ENCODE measurements around the gene LIPT2.
A peak's percentile ranks its signal among the peaks of the same experiment; 100 is the strongest.
"Not testable (repeated sequence)": the region's sequence is repeated elsewhere in the genome, so short reads cannot be mapped to it uniquely, and the experiment has no call there.

Gene LIPT2

GRCh38 chr11:74492974-74493790 lies at the start of gene LIPT2:
LIPT2 (minus strand) TSS chr11:74493724; CDS start chr11:74493703, 21 bp downstream.
- peaks cover 6% of the 10 kb centered on the region for H3K4me1 ChIP-seq (ENCODE audit: insufficient read depth, low read length)
- H3K9me3 ChIP-seq (ENCODE audit: low read length), result no peaks in the 10 kb centered on the region
- H3K4me3 ChIP-seq (ENCODE audit: low read depth in 1 of 2, low read length in 2 of 2), result peak within 1 kb of the TSS; percentile 57 to 60
- H3K27ac ChIP-seq (ENCODE audit: low read depth, low read length), result peak within 1 kb of the TSS; percentile 84
- peak within 1 kb of the TSS; percentile 51 for H3K9ac ChIP-seq (ENCODE audit: low read length)
- no peaks in the 10 kb centered on the region for H3K36me3 ChIP-seq (ENCODE audit: insufficient read depth, low read length)
- no peaks in the 10 kb centered on the region for H3K27me3 ChIP-seq (ENCODE audit: control insufficient read depth in 1 of 2, insufficient read depth in 2 of 2, low read length in 2 of 2)

DNA sequence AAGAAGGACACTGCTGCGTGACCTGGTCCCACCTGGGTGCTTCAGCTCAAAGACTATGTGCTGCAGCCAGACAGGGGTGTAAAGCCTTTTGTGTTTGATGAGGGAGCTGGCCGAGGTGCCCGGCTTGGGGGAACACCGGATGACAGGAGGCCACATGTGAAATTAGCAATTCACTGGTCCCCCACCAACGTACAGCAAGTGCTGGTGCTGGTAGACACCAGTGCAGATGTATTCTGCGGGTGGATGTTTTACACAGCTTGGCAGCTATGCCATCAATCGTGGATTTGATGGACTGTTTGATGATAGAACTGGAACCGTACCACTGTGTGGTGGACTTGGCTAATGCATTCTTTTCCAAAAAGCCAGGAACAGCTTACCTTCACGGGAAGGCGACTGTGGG lies 47.9 kb upstream of the LIPT2 start:
- no peak overlapping the region for H3K4me3 ChIP-seq (ENCODE audit: low read depth in 1 of 2, low read length in 2 of 2)
- H3K27me3 ChIP-seq (ENCODE audit: control insufficient read depth in 1 of 2, insufficient read depth in 2 of 2, low read length in 2 of 2), result no peaks in the 10 kb centered on the region
- H3K4me1 ChIP-seq (ENCODE audit: insufficient read depth, low read length), result no peaks in the 10 kb centered on the region
- H3K27ac ChIP-seq (ENCODE audit: low read depth, low read length), result no peak overlapping the region
- H3K36me3 ChIP-seq (ENCODE audit: insufficient read depth, low read length), result no peaks in the 10 kb centered on the region
- no peaks in the 10 kb centered on the region for H3K9me3 ChIP-seq (ENCODE audit: low read length)
- H3K9ac ChIP-seq (ENCODE audit: low read length), result no peak overlapping the region

- Histone ChIP-seq H3K4me3 (ENCODE audit: low read depth in 1 of 2, low read length in 2 of 2) (no peak overlapping the region), H3K27ac (ENCODE audit: low read depth, low read length) (no peak overlapping the region), H3K9me3 (ENCODE audit: low read length) (no peaks in the 10 kb centered on the region), H3K9ac (ENCODE audit: low read length) (no peak overlapping the region), H3K27me3 (ENCODE audit: control insufficient read depth in 1 of 2, insufficient read depth in 2 of 2, low read length in 2 of 2) (no peaks in the 10 kb centered on the region), H3K4me1 (ENCODE audit: insufficient read depth, low read length) (no peaks in the 10 kb centered on the region), H3K36me3 (ENCODE audit: insufficient read depth, low read length) (no peaks in the 10 kb centered on the region)
Measured at GRCh38 chr11:74540270-74540669, 46.7 kb upstream of the LIPT2 start.

DNA sequence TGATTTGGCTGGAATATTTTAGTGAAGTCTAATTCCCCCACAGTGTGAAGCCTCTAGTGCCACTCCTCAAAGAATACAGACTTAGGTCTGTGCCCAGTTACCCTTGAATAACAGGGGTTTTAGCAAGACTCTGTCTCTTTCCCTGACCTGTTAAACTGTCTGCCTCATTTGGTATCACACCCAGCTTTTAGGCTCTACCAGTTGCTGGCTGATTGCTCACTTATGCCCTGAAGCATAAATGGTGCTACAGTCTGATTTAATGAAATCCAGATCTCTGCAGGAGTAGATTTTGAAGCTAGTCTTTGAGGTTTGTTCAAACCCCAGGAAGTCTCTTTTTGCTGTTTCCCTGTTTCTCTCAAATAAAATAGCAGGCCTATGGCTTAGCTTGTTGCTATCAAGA lies 45.2 kb upstream of the LIPT2 start:
- Histone ChIP-seq H3K4me1 (ENCODE audit: insufficient read depth, low read length) (no peaks in the 10 kb centered on the region), H3K27ac (ENCODE audit: low read depth, low read length) (no peak overlapping the region), H3K36me3 (ENCODE audit: insufficient read depth, low read length) (no peaks in the 10 kb centered on the region), H3K9me3 (ENCODE audit: low read length) (no peaks in the 10 kb centered on the region), H3K27me3 (ENCODE audit: control insufficient read depth in 1 of 2, insufficient read depth in 2 of 2, low read length in 2 of 2) (no peaks in the 10 kb centered on the region), H3K4me3 (ENCODE audit: low read depth in 1 of 2, low read length in 2 of 2) (no peak overlapping the region), H3K9ac (ENCODE audit: low read length) (no peak overlapping the region)

- no peaks in the 10 kb centered on the region for H3K36me3 ChIP-seq (ENCODE audit: insufficient read depth, low read length)
- no peak overlapping the region for H3K9ac ChIP-seq (ENCODE audit: low read length)
- no peak overlapping the region for H3K4me3 ChIP-seq (ENCODE audit: low read depth in 1 of 2, low read length in 2 of 2)
- no peaks in the 10 kb centered on the region for H3K4me1 ChIP-seq (ENCODE audit: insufficient read depth, low read length)
- H3K27ac ChIP-seq (ENCODE audit: low read depth, low read length), result no peak overlapping the region
- H3K27me3 ChIP-seq (ENCODE audit: control insufficient read depth in 1 of 2, insufficient read depth in 2 of 2, low read length in 2 of 2), result no peaks in the 10 kb centered on the region
- no peaks in the 10 kb centered on the region for H3K9me3 ChIP-seq (ENCODE audit: low read length)
Measured at GRCh38 chr11:74535371-74536160, 42.0 kb upstream of the LIPT2 start.

DNA sequence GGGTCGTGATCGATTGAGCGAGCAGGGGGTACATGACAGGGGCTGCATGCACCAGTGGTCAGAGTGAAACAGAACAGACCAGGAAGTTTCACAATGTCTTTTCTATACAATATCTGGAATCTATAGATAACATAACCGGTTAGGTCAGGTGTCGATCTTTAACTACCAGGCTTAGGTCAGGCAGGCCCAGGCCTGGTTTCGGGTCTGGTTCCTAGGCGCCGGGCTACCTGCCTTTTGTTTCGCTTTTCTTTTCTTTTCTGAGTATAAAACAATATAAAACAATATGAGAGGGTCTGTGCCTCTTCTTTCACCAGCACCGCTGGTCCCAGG lies 41.4 kb upstream of the LIPT2 start:
- not testable (repeated sequence) for H3K27me3 ChIP-seq (ENCODE audit: control insufficient read depth in 1 of 2, insufficient read depth in 2 of 2, low read length in 2 of 2); H3K27ac ChIP-seq (ENCODE audit: low read depth, low read length); H3K4me3 ChIP-seq (ENCODE audit: low read depth in 1 of 2, low read length in 2 of 2); H3K4me1 ChIP-seq (ENCODE audit: insufficient read depth, low read length); H3K9me3 ChIP-seq (ENCODE audit: low read length); H3K36me3 ChIP-seq (ENCODE audit: insufficient read depth, low read length); H3K9ac ChIP-seq (ENCODE audit: low read length)

- Histone ChIP-seq H3K36me3 (ENCODE audit: insufficient read depth, low read length) (no peaks in the 10 kb centered on the region), H3K27me3 (ENCODE audit: control insufficient read depth in 1 of 2, insufficient read depth in 2 of 2, low read length in 2 of 2) (no peaks in the 10 kb centered on the region), H3K4me1 (ENCODE audit: insufficient read depth, low read length) (no peaks in the 10 kb centered on the region), H3K9me3 (ENCODE audit: low read length) (no peaks in the 10 kb centered on the region), H3K9ac (ENCODE audit: low read length) (no peak overlapping the region), H3K27ac (ENCODE audit: low read depth, low read length) (no peak overlapping the region), H3K4me3 (ENCODE audit: low read depth in 1 of 2, low read length in 2 of 2) (no peak overlapping the region)
Measured at GRCh38 chr11:74534216-74534945, 40.9 kb upstream of the LIPT2 start.

DNA sequence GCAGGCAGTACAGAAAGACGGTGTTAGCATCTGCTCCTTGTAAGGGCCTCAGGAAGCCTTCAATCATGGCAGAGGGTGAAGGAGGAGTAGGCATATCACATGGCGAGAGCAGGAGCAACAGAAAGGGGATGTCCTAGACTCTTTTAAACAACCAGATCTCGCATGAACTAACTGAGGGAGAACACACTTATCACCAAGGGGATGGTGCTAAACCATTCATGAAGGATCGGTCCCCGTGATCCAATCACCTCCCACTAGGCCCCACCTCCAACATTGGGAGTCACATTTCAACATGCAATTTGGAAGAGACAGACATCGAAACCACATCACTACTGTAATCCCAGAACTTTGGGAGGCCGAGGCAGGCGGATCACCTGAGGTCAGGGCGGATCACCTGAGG lies 39.9 kb upstream of the LIPT2 start:
- Histone ChIP-seq H3K9ac (ENCODE audit: low read length) (no peak overlapping the region), H3K4me3 (ENCODE audit: low read depth in 1 of 2, low read length in 2 of 2) (no peak overlapping the region), H3K27ac (ENCODE audit: low read depth, low read length) (no peak overlapping the region), H3K9me3 (ENCODE audit: low read length) (no peaks in the 10 kb centered on the region), H3K27me3 (ENCODE audit: control insufficient read depth in 1 of 2, insufficient read depth in 2 of 2, low read length in 2 of 2) (no peaks in the 10 kb centered on the region), H3K4me1 (ENCODE audit: insufficient read depth, low read length) (no peaks in the 10 kb centered on the region), H3K36me3 (ENCODE audit: insufficient read depth, low read length) (no peaks in the 10 kb centered on the region)

GRCh38 chr11:74532501-74533246 lies 39.1 kb upstream of the LIPT2 start:
- no peaks in the 10 kb centered on the region for H3K9me3 ChIP-seq (ENCODE audit: low read length)
- no peak overlapping the region for H3K27ac ChIP-seq (ENCODE audit: low read depth, low read length)
- no peaks in the 10 kb centered on the region for H3K27me3 ChIP-seq (ENCODE audit: control insufficient read depth in 1 of 2, insufficient read depth in 2 of 2, low read length in 2 of 2)
- H3K36me3 ChIP-seq (ENCODE audit: insufficient read depth, low read length), result no peaks in the 10 kb centered on the region
- H3K9ac ChIP-seq (ENCODE audit: low read length), result no peak overlapping the region
- no peaks in the 10 kb centered on the region for H3K4me1 ChIP-seq (ENCODE audit: insufficient read depth, low read length)
- no peak overlapping the region for H3K4me3 ChIP-seq (ENCODE audit: low read depth in 1 of 2, low read length in 2 of 2)

- H3K27me3 ChIP-seq (ENCODE audit: control insufficient read depth in 1 of 2, insufficient read depth in 2 of 2, low read length in 2 of 2), result no peaks in the 10 kb centered on the region
- H3K4me3 ChIP-seq (ENCODE audit: low read depth in 1 of 2, low read length in 2 of 2), result no peak overlapping the region
- H3K27ac ChIP-seq (ENCODE audit: low read depth, low read length), result no peak overlapping the region
- no peaks in the 10 kb centered on the region for H3K4me1 ChIP-seq (ENCODE audit: insufficient read depth, low read length)
- no peak overlapping the region for H3K9ac ChIP-seq (ENCODE audit: low read length)
- H3K36me3 ChIP-seq (ENCODE audit: insufficient read depth, low read length), result no peaks in the 10 kb centered on the region
- no peaks in the 10 kb centered on the region for H3K9me3 ChIP-seq (ENCODE audit: low read length)
Measured at GRCh38 chr11:74524978-74525377, 31.5 kb upstream of the LIPT2 start.

DNA sequence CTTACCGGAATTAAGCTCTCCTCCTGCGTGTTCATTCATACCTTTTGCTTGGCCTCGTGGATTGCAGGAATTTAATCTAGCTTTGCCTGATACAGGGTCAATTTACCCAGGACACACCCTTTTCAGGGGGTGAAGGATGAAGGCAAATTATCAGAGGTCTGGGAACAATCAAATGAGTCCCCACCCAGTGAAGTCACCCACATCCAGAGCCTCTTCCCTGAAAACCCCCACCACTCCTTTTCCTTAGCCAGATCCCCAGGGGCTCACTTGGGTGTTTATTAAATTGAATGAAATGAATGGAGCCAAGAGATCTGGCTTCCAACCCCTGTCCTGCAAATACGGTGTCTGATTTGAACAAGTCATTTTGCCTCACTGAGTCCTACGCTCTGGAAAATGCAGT lies 31.0 kb upstream of the LIPT2 start:
- no peaks in the 10 kb centered on the region for H3K27me3 ChIP-seq (ENCODE audit: control insufficient read depth in 1 of 2, insufficient read depth in 2 of 2, low read length in 2 of 2)
- H3K36me3 ChIP-seq (ENCODE audit: insufficient read depth, low read length), result no peaks in the 10 kb centered on the region
- no peaks in the 10 kb centered on the region for H3K9me3 ChIP-seq (ENCODE audit: low read length)
- H3K4me1 ChIP-seq (ENCODE audit: insufficient read depth, low read length), result no peaks in the 10 kb centered on the region
- no peak overlapping the region for H3K4me3 ChIP-seq (ENCODE audit: low read depth in 1 of 2, low read length in 2 of 2)
- no peak overlapping the region for H3K9ac ChIP-seq (ENCODE audit: low read length)
- H3K27ac ChIP-seq (ENCODE audit: low read depth, low read length), result no peak overlapping the region
